GM21360 (cell line): Measurements from ENCODE around the gene NEIL3.

Experiments
- ATAC-seq: cut with Tn5 transposase; IDR thresholded peaks from one replicate; pipeline ENCODE4 v1.9.1; 2021; ENCODE audit warnings: mild to moderate bottlenecking, moderate library complexity; ENCODE audit not compliant: unreplicated experiment

NEIL3 gene

GRCh38 chr4:177410566-177410965 is 100.9 kb downstream of the NEIL3 start:
- no peak for ATAC-seq

GRCh38 chr4:177411996-177412395 is 102.3 kb downstream of the NEIL3 start:
- ATAC-seq, result no peak
